ENCODE data around the gene RMDN2.

DNA sequence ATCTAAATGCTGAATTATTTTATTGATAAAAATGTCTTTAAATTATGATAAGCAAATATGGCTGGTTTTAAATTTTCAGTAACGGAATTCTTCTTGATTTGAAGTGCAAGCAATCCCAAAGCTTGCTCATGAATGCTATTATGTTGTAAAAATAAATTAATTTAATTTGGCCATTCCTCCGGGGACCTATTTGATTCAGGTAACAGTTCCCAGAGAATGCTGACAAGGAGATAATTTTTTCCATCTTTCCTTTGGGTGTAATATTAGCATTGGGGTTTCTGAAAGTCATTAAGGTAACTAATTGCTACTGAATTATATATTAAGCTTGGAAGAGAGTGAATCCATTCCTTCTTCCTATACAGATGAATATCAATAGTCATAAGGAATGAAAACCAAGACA lies 12.5 kb upstream of the RMDN2 start:
- no peak for TF ChIP-seq EZH2 (IDR thresholded peaks at IDR 0.05; ENCODE audit: borderline replicate concordance, low read depth, low read length, poor library complexity, severe bottlenecking)
- TF ChIP-seq CTCF (conservative IDR thresholded peaks at IDR 0.05; ENCODE audit: low read depth, low read length), result no peak

All from A673 (cell line).